Measurements from ENCODE around the gene TMEM132C. TPM values are rescaled to one million over a fixed set of nuclear protein-coding genes. Genes with fewer than 3 reads are reported as not detected.

The TMEM132C gene
- total RNA-seq, 1 donor from 2014 or later = 61.8 TPM

- Mint-ChIP-seq H3K4me1 (ENCODE audit: unreplicated experiment) (peaks cover 25% of the 10 kb centered on the region), H3K27me3 (peaks cover 47% of the 10 kb centered on the region), H3K36me3 (peaks cover 8% of the 10 kb centered on the region), H3K9me3 (no peaks in the 10 kb centered on the region), H3K4me3 (peak overlapping the region; percentile 44), H3K27ac (no peak overlapping the region)
- no peak for TF ChIP-seq CTCF (conservative IDR thresholded peaks at IDR 0.05)
- no peak for DNase-seq (ENCODE audit: extremely low spot score, unreplicated experiment)
Observed at GRCh38 chr12:128381541-128381940, 114.6 kb downstream of the TMEM132C start.

GRCh38 chr12:128381946-128382345, 115.0 kb downstream of the TMEM132C start:
- Mint-ChIP-seq H3K4me1 (ENCODE audit: unreplicated experiment) (peaks cover 25% of the 10 kb centered on the region), H3K4me3 (peak overlapping the region; percentile 44), H3K9me3 (no peaks in the 10 kb centered on the region), H3K27me3 (peaks cover 48% of the 10 kb centered on the region), H3K27ac (no peak overlapping the region), H3K36me3 (peaks cover 8% of the 10 kb centered on the region)
- DNase-seq (ENCODE audit: extremely low spot score, unreplicated experiment) = no peak
- no peak for TF ChIP-seq CTCF (conservative IDR thresholded peaks at IDR 0.05)

GRCh38 chr12:128382946-128383345, 116.0 kb downstream of the TMEM132C start:
- no peak overlapping the region for H3K27ac Mint-ChIP-seq
- peaks cover 48% of the 10 kb centered on the region for H3K27me3 Mint-ChIP-seq
- H3K4me1 Mint-ChIP-seq (ENCODE audit: unreplicated experiment) = peaks cover 25% of the 10 kb centered on the region
- no peak overlapping the region for H3K4me3 Mint-ChIP-seq
- H3K36me3 Mint-ChIP-seq = peaks cover 4% of the 10 kb centered on the region
- no peaks in the 10 kb centered on the region for H3K9me3 Mint-ChIP-seq
- no peak for DNase-seq (ENCODE audit: extremely low spot score, unreplicated experiment)
- TF ChIP-seq CTCF (conservative IDR thresholded peaks at IDR 0.05) = no peak

GRCh38 chr12:128383357-128383937, 116.5 kb downstream of the TMEM132C start:
- peaks cover 25% of the 10 kb centered on the region for H3K4me1 Mint-ChIP-seq (ENCODE audit: unreplicated experiment)
- H3K4me3 Mint-ChIP-seq = no peak overlapping the region
- H3K27me3 Mint-ChIP-seq = peaks cover 50% of the 10 kb centered on the region
- H3K9me3 Mint-ChIP-seq = no peaks in the 10 kb centered on the region
- DNase-seq (ENCODE audit: extremely low spot score, unreplicated experiment) = no peak
- no peak overlapping the region for H3K27ac Mint-ChIP-seq
- no peak for TF ChIP-seq CTCF (conservative IDR thresholded peaks at IDR 0.05)
- peaks cover 4% of the 10 kb centered on the region for H3K36me3 Mint-ChIP-seq

GRCh38 chr12:128385736-128386135, 118.8 kb downstream of the TMEM132C start:
- Mint-ChIP-seq H3K4me3 (no peak overlapping the region), H3K9me3 (no peaks in the 10 kb centered on the region), H3K27me3 (peaks cover 45% of the 10 kb centered on the region), H3K27ac (no peak overlapping the region), H3K4me1 (ENCODE audit: unreplicated experiment) (peaks cover 25% of the 10 kb centered on the region), H3K36me3 (peaks cover 8% of the 10 kb centered on the region)
- no peak for TF ChIP-seq CTCF (conservative IDR thresholded peaks at IDR 0.05)
- DNase-seq (ENCODE audit: extremely low spot score, unreplicated experiment) = no peak

All from type B pancreatic cell (in vitro differentiated cells).